GM23338 (cell line): Measurements from ENCODE around the gene KCNJ10.

Experiments
- CREB1 ChIP-seq: fragments of 250-450 bp; sonication (Bioruptor Pico); IDR thresholded peaks from 2 replicates; pipeline ENCODE4 v1.5.0; 2020; ENCODE audit warnings: low read depth, mild to moderate bottlenecking, moderate library complexity
- CTCF ChIP-seq, 2 experiments: fragments of 200-600 bp in 1 of 2; sonication (generic) in 1 of 2; conservative IDR thresholded peaks; 2 replicates each; pipeline versions ENCODE4 v1.5.1 to v1.6.1; 2016 to 2017; ENCODE audit warnings: antibody characterized with exemption in 2 of 2, low read depth in 2 of 2, mild to moderate bottlenecking in 2 of 2, moderate library complexity in 1 of 2
- ETS1 ChIP-seq: IDR thresholded peaks from 2 replicates; pipeline ENCODE4 v1.6.1; 2016; ENCODE audit warnings: antibody characterized with exemption
- EZH2 ChIP-seq: fragments of 200-600 bp; sonication (generic); IDR thresholded peaks from one replicate; pipeline ENCODE4 v1.8.0; 2017; ENCODE audit warnings: antibody characterized with exemption, mild to moderate bottlenecking, low read depth; ENCODE audit not compliant: unreplicated experiment
- EZH2phosphoT487 ChIP-seq: fragments of 200-600 bp; sonication (generic); IDR thresholded peaks from one replicate; pipeline ENCODE4 v1.8.1; 2018; ENCODE audit warnings: antibody characterized with exemption; ENCODE audit not compliant: unreplicated experiment
- POLR2AphosphoS5 ChIP-seq: IDR thresholded peaks from 2 replicates; pipeline ENCODE4 v1.6.1; 2016; ENCODE audit warnings: antibody characterized with exemption, low read depth
- REST ChIP-seq: IDR thresholded peaks from one replicate; pipeline ENCODE4 v1.6.1; 2018; ENCODE audit warnings: antibody characterized with exemption; ENCODE audit not compliant: unreplicated experiment
- ZNF331 ChIP-seq: fragments of 250-450 bp; sonication (Bioruptor Pico); IDR thresholded peaks from 2 replicates; pipeline ENCODE4 v1.5.0; 2020; ENCODE audit warnings: low read depth, mild to moderate bottlenecking, moderate library complexity

GRCh38 chr1:160024195-160024905 is 45.6 kb downstream of the KCNJ10 start:
- TF ChIP-seq REST (no peak), CREB1 (CRISPR knock-in tag) (no peak), POLR2AphosphoS5 (no peak), CTCF (conservative IDR thresholded peaks at IDR 0.05; ENCODE audit: low read depth in 2 of 2) (no peak), EZH2 (no peak), EZH2phosphoT487 (no peak), ETS1 (no peak), ZNF331 (CRISPR knock-in tag) (no peak)
